ENCODE measurements around the gene IPCEF1.

The IPCEF1 gene

GRCh38 chr6:154156135-154156896 lies 200.3 kb downstream of the IPCEF1 start:
- peak; percentile 65 to 75 for DNase-seq

GRCh38 chr6:154154389-154154967 lies 202.1 kb downstream of the IPCEF1 start:
- DNase-seq, result peak; percentile 64 to 75

GRCh38 chr6:154143753-154144152 lies 212.8 kb downstream of the IPCEF1 start:
- DNase-seq, result no peak

- DNase-seq, result no peak
Observed at GRCh38 chr6:154140743-154141142, 215.9 kb downstream of the IPCEF1 start.

GRCh38 chr6:154139892-154140291 lies 216.7 kb downstream of the IPCEF1 start:
- peak; percentile 16 to 60 for DNase-seq

GRCh38 chr6:154138793-154139192 lies 217.8 kb downstream of the IPCEF1 start:
- peak in 1 of 2 donors; percentile 69 for DNase-seq

- no peak for DNase-seq
Observed at GRCh38 chr6:154134471-154135147, 222.0 kb downstream of the IPCEF1 start.

- DNase-seq, result no peak
Observed at GRCh38 chr6:154127657-154128056, 228.9 kb downstream of the IPCEF1 start.

- DNase-seq, result no peak
Observed at GRCh38 chr6:154125421-154125820, 231.2 kb downstream of the IPCEF1 start.

- DNase-seq, result no peak
Observed at GRCh38 chr6:154123155-154123956, 233.2 kb downstream of the IPCEF1 start.

GRCh38 chr6:154122195-154122925 lies 234.2 kb downstream of the IPCEF1 start:
- DNase-seq, result no peak

- no peak for DNase-seq
Observed at GRCh38 chr6:154117485-154117884, 239.1 kb downstream of the IPCEF1 start.

GRCh38 chr6:154113392-154113791 lies 243.2 kb downstream of the IPCEF1 start:
- no peak for DNase-seq

- DNase-seq, result no peak
Observed at GRCh38 chr6:154112181-154112809, 244.3 kb downstream of the IPCEF1 start.

GRCh38 chr6:154111025-154111424 lies 245.6 kb downstream of the IPCEF1 start:
- DNase-seq, result no peak

GRCh38 chr6:154106251-154106650 lies 250.4 kb downstream of the IPCEF1 start:
- no peak for DNase-seq
